OCI-M1 (cell line): Measurements from ENCODE around the gene DIAPH2.
A peak's percentile ranks its signal among the peaks of the same experiment; 100 is the strongest.

Experiments used
- DNase-seq: peaks from one replicate; lab custom pipeline; 2025; lab: John Stamatoyannopoulos, UW

The DIAPH2 gene

GRCh38 chrX:97308171-97308570 is 623.5 kb downstream of the DIAPH2 start:
- DNase-seq: no peak

GRCh38 chrX:97309487-97310116 is 625.0 kb downstream of the DIAPH2 start:
- DNase-seq: peak; percentile 71

- no peak for DNase-seq
Measured at GRCh38 chrX:97310373-97310772, 625.7 kb downstream of the DIAPH2 start.

GRCh38 chrX:97311066-97311778 is 626.6 kb downstream of the DIAPH2 start:
- DNase-seq: no peak

GRCh38 chrX:97314345-97314744 is 629.7 kb downstream of the DIAPH2 start:
- DNase-seq: no peak

GRCh38 chrX:97315939-97316338 is 631.3 kb downstream of the DIAPH2 start:
- DNase-seq: peak; percentile 62

GRCh38 chrX:97320305-97320704 is 635.7 kb downstream of the DIAPH2 start:
- DNase-seq: no peak

- no peak for DNase-seq
Measured at GRCh38 chrX:97322401-97322800, 637.8 kb downstream of the DIAPH2 start.

GRCh38 chrX:97326456-97326855 is 641.8 kb downstream of the DIAPH2 start:
- DNase-seq: no peak

GRCh38 chrX:97328853-97329390 is 644.3 kb downstream of the DIAPH2 start:
- no peak for DNase-seq

GRCh38 chrX:97330151-97330550 is 645.5 kb downstream of the DIAPH2 start:
- DNase-seq: no peak

- no peak for DNase-seq
Measured at GRCh38 chrX:97332963-97333362, 648.3 kb downstream of the DIAPH2 start.

- peak; percentile 38 for DNase-seq
Measured at GRCh38 chrX:97334850-97335249, 650.2 kb downstream of the DIAPH2 start.

- DNase-seq: no peak
Measured at GRCh38 chrX:97344724-97345123, 660.1 kb downstream of the DIAPH2 start.

GRCh38 chrX:97358941-97359340 is 674.3 kb downstream of the DIAPH2 start:
- no peak for DNase-seq

- no peak for DNase-seq
Measured at GRCh38 chrX:97363843-97364242, 679.2 kb downstream of the DIAPH2 start.

GRCh38 chrX:97366237-97366636 is 681.6 kb downstream of the DIAPH2 start:
- DNase-seq: no peak

GRCh38 chrX:97367125-97367524 is 682.5 kb downstream of the DIAPH2 start:
- no peak for DNase-seq

- no peak for DNase-seq
Measured at GRCh38 chrX:97369947-97370346, 685.3 kb downstream of the DIAPH2 start.

GRCh38 chrX:97372001-97372766 is 687.5 kb downstream of the DIAPH2 start:
- DNase-seq: no peak

- no peak for DNase-seq
Measured at GRCh38 chrX:97374266-97374665, 689.6 kb downstream of the DIAPH2 start.

- no peak for DNase-seq
Measured at GRCh38 chrX:97380200-97380599, 695.6 kb downstream of the DIAPH2 start.

GRCh38 chrX:97384685-97385084 is 700.0 kb downstream of the DIAPH2 start:
- no peak for DNase-seq
